ENCODE data around the gene MBD3L4.
"Not testable (repeated sequence)": the region's sequence is repeated elsewhere in the genome, so short reads cannot be mapped to it uniquely, and the experiment has no call there.

DNA sequence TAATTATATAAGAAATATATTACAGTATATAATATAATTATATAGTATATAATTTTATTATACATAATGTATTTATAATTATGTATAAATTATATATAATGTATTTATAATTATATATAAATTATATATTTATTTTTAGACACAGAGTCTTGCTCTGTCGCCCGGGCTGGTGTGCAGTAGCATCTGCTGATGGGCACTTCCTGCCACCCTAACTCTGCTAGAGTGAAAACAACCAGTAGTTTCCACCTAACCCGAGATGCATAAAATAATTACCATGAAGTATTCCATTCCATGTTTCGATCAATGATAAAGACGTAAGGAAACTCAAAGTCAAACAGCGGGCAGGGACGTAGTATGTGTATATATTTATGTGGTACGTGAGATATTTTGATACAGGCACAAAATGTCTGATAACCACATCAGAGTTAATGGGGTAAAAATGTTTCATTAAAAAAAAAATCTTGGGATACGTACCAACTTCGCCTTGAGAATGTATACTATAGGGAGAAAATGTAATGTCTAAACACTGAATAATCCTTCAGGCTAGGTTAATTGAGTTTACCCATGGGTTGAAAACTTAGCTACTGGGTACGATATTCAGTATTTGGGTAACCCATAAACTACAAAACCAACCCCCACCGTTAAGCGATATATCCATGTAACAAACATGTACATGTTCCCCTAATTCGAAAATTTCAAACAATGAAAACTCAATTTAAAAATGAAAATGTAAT is 14.8 kb upstream of the MBD3L4 start:
- TF ChIP-seq, protein P1, sequence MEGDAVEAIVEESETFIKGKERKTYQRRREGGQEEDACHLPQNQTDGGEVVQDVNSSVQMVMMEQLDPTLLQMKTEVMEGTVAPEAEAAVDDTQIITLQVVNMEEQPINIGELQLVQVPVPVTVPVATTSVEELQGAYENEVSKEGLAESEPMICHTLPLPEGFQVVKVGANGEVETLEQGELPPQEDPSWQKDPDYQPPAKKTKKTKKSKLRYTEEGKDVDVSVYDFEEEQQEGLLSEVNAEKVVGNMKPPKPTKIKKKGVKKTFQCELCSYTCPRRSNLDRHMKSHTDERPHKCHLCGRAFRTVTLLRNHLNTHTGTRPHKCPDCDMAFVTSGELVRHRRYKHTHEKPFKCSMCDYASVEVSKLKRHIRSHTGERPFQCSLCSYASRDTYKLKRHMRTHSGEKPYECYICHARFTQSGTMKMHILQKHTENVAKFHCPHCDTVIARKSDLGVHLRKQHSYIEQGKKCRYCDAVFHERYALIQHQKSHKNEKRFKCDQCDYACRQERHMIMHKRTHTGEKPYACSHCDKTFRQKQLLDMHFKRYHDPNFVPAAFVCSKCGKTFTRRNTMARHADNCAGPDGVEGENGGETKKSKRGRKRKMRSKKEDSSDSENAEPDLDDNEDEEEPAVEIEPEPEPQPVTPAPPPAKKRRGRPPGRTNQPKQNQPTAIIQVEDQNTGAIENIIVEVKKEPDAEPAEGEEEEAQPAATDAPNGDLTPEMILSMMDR (IDR thresholded peaks at IDR 0.05; ENCODE audit: low read depth, low read length, poor library complexity, severe bottlenecking) = not testable (repeated sequence)
- TF ChIP-seq EZH2phosphoT487 (IDR thresholded peaks at IDR 0.05; ENCODE audit: borderline replicate concordance, low read length) = not testable (repeated sequence)
